ENCODE results near the gene CCDC144A.
"Not testable (repeated sequence)": the region's sequence is repeated elsewhere in the genome, so short reads cannot be mapped to it uniquely, and the experiment has no call there.

CCDC144A gene

GRCh38 chr17:16820979-16821543, 131.0 kb downstream of the CCDC144A start:
- no peak for DNase-seq

GRCh38 chr17:16822133-16822532, 132.1 kb downstream of the CCDC144A start:
- not testable (repeated sequence) for DNase-seq

DNA sequence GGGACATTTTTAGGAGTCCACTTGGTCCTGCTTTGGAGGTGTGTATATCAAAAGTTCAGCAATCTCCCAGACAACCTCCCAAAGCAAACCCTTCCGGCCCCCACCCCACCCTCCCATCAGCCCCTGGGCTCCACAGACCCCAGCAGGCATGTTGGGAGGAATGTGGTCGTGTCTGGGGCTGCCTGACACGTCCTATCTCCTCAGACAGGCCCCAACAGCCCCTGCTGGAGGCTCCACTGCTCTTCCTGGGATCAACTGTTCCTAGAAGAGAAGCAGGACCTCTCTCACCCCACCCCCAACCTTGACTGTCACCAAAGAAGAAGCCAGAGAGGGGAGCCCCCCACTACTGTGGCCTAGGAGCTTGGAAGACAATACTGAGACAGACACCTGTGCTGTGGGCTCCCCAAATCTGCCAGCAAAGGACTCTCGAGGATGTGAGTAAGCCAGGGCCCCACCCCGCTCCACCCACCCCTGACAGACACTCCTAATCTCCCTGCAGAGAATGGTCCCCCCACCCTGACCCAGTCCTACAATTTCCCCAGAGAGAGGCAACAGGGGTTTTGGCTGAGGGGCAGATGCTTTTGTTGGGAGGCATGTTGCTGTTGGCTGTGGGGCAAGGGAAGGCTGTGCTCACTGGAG, 133.8 kb downstream of the CCDC144A start:
- not testable (repeated sequence) for DNase-seq
